ENCODE data around the gene RCSD1.
"Not testable (repeated sequence)": the region's sequence is repeated elsewhere in the genome, so short reads cannot be mapped to it uniquely, and the experiment has no call there.

Gene RCSD1

GRCh38 chr1:167719715-167720421 is 89.8 kb downstream of the RCSD1 start:
- DNase-seq = not testable (repeated sequence)

GRCh38 chr1:167720965-167721616 is 91.1 kb downstream of the RCSD1 start:
- no peak for DNase-seq

- DNase-seq = peak; percentile 49
These were observed 91.7 kb downstream of the RCSD1 start, which contains the start of gene MPZL1 for GRCh38 chr1:167721617-167722151. TSS of gene MPZL1 (plus strand) at chr1:167721982. CDS start at chr1:167722152, 170 bp downstream.

- DNase-seq = no peak
These were observed 92.3 kb downstream of the RCSD1 start for GRCh38 chr1:167722152-167722869.

GRCh38 chr1:167722870-167723251 is 92.8 kb downstream of the RCSD1 start:
- DNase-seq = no peak

- no peak for DNase-seq
These were observed 93.8 kb downstream of the RCSD1 start for GRCh38 chr1:167723707-167724323.

DNA sequence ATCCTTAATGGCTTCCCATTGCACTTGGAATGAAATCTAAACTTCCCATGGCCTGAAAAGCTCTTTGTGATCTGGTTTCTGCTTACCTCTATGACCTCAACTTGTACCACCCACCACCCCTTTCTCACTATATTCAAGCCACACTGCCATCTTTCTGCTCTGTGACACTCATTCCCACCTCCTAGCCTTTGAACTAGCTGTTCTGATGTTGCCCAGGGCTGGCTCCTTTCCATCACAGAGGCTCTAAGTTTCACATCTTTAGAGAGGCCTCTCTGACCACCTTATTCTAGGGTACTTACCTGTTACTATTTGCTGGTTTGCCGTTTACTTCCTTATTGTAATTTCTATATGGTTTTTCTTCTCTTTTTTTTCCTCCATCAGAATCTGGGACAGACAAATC is 96.0 kb downstream of the RCSD1 start:
- DNase-seq = no peak

GRCh38 chr1:167728818-167729410 is 98.9 kb downstream of the RCSD1 start:
- no peak for DNase-seq

DNA sequence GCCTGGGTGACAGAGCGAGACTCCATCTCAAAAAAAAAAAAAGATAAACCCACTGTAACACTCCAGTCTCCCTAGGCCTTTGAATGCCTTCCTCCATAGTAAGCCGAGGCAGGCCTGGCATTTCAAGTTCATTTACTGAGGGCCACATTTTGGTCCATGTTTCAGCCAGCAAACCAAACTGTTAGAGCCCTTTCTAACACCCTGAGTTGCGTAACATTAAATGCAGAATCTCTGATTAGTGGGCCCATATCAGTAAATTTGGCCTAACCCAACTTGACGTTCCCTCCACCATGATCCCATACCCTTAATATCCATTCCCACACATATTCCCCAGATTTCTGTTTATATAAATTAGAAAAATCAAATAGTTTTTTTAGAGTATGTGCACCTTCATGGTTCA is 104.2 kb downstream of the RCSD1 start:
- no peak for DNase-seq

DNA sequence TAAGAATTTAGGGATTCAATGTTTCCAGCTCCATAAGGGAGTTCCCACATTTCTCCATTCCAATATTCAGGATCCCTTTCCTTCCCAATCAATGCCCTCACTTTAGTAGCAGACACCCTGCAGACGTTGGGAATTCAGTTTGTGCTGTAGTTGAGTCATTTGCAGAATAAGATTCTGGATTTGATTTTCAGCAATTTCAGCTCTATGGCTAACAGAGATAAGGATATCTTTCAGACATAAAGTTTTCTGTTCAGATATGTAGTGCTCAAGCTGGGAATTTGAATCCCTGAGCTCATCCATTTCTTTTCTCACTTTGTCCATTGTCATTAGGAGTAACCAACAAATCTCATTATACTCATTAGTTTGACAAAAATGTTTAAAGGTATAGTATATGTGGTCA is 104.8 kb downstream of the RCSD1 start:
- no peak for DNase-seq

DNA sequence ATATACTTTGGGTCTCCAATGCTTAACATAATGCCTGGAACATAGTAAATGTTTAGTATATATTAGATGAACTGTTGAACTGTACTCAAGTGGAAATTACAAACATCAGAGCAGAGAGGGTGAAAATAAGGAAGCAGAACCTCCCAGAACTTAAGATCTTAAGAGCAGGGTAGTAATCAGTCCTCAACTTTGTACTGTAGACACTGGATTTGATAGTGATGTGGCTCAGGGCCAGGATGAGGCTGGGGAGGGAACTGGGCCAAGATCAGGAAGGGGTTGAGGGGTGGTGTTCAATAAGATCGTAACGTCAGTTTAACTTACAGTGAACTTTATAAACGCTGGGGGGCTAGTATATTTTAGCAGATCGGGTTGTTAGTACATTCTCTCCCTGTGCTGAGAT is 107.1 kb downstream of the RCSD1 start:
- DNase-seq = no peak

DNA sequence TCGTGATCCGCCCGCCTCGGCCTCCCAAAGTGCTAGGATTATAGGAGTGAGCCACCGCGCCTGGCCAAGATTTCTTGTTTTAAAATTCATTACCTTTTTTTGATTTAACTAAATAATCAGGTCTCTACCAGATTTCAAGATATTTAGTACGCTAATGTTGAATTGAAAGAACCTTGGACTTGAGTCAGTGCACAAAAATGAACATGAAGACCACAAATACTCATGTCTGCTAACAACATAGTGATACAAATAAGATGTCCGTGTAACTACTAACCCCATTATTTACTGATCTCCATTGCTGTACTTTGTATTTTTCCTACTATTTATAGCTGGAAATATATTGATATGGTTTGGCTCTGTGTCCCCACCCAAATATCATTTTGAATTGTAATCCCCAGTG is 108.1 kb downstream of the RCSD1 start:
- DNase-seq = no peak

- no peak for DNase-seq
These were observed 109.7 kb downstream of the RCSD1 start for GRCh38 chr1:167739752-167740151.

DNA sequence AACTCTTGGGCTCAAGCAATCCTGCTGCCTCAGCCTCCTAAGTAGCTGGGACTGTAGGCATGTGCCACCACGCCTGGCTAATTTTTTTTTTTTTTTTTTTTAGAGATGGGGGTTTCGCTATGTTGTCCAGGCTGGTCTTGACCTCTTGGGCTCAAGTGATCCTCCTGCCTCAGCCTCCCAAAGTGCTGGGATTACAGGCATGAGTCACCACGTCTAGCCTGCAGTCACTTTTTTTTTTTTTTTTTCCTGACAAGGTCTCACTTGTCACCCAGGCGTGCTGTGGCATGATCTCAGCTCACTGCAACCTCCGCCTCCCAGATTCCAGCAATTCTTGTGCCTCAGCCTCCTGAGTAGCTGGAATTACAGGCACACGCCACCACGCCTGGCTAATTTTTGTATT is 111.1 kb downstream of the RCSD1 start:
- DNase-seq = not testable (repeated sequence)

DNA sequence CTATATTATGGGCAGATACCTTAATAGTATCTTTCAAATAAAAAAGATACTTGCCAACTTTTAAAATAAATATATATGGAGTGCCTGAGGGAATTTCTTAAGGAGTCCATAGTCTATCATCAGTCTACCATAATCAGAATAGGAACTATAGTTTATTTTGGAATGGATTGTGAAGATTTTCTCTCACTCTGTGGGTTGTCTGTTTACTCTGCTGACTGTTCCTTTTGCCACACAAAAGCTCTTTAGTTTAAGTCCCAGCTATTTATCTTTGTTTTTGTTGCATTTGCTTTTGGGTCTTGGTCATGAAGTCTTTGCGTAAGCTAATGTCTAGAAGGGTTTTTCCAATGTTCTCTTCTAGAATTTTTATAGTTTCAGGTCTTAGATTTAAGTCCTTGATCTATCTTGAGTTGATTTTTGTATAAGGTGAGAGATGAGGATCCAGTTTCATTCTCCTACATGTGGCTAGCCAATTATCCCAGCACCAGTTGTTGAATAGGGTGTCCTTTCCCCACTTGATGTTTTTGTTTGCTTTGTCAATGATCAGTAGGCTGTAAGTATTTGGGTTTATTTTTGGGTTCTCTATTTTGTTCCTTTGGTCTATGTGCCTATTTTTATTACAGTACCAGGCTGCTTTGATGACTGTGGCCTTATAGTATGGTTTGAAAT is 112.5 kb downstream of the RCSD1 start:
- DNase-seq = not testable (repeated sequence)

GRCh38 chr1:167744901-167745300 is 114.9 kb downstream of the RCSD1 start:
- no peak for DNase-seq

GRCh38 chr1:167746013-167746672 is 116.1 kb downstream of the RCSD1 start:
- no peak for DNase-seq

- no peak for DNase-seq
These were observed 117.1 kb downstream of the RCSD1 start for GRCh38 chr1:167746988-167747655.

DNA sequence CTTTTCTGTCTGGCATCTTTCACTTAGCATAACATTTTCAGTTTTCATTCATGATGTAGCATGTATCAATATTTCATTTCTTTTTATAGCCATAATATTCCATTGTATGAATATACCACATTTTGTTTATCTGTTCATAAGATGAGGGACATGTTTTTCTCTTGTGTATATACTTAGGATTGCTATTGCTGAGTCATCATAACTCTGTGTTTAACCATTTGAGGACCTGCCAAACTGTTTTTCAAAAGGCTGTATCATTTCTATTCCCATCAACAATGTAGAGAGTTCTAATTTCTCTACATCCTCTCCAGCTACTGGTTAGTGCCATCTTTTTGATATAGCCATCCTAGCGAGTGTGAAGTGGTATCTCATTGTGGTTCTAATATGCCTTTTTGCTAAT is 118.0 kb downstream of the RCSD1 start:
- DNase-seq = no peak

DNA sequence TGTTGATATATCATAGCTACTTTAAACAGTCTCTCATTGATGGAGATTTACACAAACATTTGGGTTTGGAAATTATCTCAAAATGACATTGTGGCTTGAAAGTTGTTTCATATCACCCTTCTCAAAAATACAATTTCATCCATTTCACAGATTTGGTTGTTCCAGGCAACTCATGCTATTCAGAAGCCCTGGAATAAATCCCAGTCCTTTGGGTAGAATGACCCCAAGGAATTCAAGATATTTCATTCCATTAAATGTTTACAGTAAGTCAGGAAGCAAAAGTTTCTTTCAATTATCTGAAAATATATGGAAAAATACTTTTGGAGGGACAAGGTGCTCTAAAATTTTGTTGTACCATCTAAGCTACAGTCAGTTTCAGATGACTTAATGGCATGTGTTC is 118.9 kb downstream of the RCSD1 start:
- no peak for DNase-seq

DNA sequence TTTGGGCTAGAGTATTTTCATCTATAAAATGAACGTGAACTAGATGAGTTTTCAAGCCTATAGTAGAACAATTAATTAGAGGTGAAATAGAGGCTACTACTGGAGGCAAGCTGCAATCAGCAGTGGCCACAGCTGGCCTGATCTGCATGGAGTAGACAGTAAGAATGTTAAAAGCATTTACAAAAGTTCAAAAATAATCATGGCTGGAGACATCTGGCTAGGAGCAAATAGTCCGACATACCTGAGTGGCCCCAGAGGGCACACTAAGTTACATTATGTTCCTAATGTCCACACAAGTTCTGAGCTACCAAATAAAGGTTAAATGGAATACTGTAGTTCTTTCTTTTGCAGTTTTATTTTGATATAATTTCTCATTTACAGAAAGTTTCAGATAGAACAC is 119.7 kb downstream of the RCSD1 start:
- no peak for DNase-seq

Measured in NCI-H1417 treated with DMSO at 0.1 percent for 48 hours (cell line).